ENCODE results near the gene KLF17.
"Not testable (repeated sequence)": the region's sequence is repeated elsewhere in the genome, so short reads cannot be mapped to it uniquely, and the experiment has no call there.

The KLF17 gene

DNA sequence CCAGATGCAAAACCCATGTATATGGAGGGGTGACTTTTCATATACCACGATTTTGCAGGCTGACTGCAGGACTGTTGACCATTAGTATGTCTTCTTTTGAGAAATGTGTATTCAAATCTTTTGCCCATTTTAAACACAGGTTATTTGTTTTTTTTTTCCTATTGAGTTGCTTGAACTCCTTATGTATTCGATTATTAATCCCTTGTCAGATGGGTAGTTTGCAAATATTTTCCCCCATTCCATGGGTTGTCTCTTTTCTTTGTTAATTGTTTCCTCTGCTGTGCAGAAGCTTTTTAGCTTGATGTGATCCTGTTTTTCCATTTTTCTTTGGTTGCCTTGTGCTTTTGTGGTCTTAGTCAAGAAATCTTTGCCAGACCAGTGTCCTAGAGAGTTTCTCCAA, 24.6 kb upstream of the KLF17 start:
- no peak overlapping the region for H3K27ac Mint-ChIP-seq
- DNase-seq (ENCODE audit: low spot score in 2 of 2) (no peak), ATAC-seq (no peak)
- no peaks in the 10 kb centered on the region for H3K4me1 Mint-ChIP-seq
- H3K36me3 Mint-ChIP-seq, result no peaks in the 10 kb centered on the region
- H3K9me3 Mint-ChIP-seq, result no peaks in the 10 kb centered on the region
- no peak overlapping the region for H3K4me3 Mint-ChIP-seq

DNA sequence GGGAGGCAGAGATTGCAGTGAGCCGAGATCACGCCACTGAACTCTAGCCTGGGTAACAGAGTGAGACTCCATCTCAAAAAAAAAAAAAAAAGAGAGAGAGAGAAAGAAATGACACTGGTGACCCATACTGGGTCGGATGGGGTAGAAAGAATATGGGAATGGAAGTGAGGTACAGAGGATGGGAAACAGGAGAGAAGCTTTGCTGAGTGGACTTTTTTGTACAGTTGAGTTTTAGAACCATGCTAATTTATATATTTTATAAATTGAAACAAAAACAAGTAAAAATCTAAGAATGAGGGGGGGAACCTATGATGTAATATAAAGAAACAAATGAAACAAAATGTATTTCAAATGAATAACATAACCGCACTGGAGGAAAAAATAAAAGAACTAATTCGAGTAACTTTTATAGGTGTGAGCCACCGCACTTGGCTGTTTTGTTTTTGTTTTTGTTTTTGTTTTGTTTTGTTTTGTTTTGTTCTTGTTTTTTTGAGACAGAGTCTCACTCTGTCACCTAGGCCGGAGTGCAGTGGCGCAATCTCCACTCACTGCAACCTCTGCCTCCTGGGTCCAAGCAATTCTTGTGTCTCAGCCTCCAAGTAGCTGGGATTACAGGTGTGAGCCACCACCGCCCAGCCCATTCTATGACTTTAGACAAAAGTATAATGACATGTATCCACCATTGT, 18.3 kb upstream of the KLF17 start:
- Mint-ChIP-seq H3K9me3 (no peaks in the 10 kb centered on the region), H3K4me3 (no peak overlapping the region), H3K27ac (no peak overlapping the region), H3K4me1 (no peaks in the 10 kb centered on the region), H3K36me3 (no peaks in the 10 kb centered on the region)
- DNase-seq (ENCODE audit: low spot score in 2 of 2) (no peak), ATAC-seq (no peak)

DNA sequence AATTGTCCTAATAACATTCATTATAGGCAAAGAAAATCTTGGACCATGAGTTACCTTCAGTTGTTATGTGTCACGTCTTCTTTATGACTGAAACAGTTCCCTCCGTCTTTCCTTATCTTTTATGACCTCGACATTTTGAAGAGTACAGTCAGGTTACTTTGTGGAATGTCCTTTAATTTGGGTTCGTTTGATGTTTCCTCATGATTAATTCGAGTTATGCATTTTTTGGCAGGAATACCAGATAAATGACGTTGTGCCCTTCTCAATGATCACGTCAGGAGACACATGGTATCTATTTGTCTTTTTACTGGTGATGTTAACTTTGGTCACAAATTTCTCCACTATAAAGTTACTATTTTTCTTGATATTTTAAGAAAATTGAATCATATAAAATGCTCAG, 17.3 kb upstream of the KLF17 start:
- no peak overlapping the region for H3K4me3 Mint-ChIP-seq
- no peak overlapping the region for H3K27ac Mint-ChIP-seq
- DNase-seq (ENCODE audit: low spot score in 2 of 2), result no peak
- ATAC-seq, result no peak
- no peaks in the 10 kb centered on the region for H3K9me3 Mint-ChIP-seq
- H3K4me1 Mint-ChIP-seq, result no peaks in the 10 kb centered on the region
- no peaks in the 10 kb centered on the region for H3K36me3 Mint-ChIP-seq

DNA sequence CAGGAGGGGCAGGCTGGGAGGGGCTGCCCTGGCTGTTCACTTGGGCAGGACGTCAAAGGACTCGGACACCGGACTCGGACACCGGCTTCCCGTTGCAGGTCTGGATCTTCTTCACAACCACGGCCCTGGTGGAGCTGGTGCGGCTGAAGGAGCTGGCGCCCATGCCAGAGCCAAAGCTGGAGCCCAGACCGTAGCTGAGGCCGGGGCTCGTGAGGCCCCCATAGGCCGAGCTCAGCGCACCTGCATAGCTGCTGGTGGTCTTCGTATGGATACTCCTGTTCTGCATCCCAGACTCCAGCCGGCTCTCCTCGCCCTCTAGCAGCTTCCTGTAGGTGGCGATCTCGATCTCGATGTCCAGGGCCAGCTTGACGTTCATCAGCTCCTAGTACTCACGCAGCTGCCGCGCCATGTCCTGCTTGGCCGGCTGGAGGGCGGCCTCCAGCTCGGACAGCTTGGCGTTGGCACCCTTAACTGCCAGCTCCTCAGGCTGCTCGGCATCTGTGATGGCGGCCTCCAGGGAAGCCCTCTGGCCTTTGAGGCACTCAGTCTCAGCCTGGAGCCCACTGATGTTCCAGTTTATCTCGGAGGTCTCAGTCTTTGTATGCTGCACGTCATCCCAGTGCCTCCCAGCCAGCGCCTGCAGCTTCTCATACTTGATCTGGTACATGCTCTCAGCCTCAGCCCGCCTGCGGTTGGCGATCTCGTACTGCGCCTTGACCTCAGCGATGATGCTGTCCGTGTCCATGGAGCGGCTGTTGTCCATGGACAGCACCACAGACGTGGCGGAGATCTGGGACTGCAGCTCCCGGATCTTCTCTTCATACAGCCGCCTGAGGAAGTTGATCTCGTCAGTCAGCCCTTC, 15.1 kb upstream of the KLF17 start:
- Mint-ChIP-seq H3K4me1 (no peaks in the 10 kb centered on the region), H3K9me3 (no peaks in the 10 kb centered on the region), H3K36me3 (no peaks in the 10 kb centered on the region), H3K4me3 (no peak overlapping the region), H3K27ac (no peak overlapping the region)
- DNase-seq (ENCODE audit: low spot score in 2 of 2), result no peak
- no peak for ATAC-seq

DNA sequence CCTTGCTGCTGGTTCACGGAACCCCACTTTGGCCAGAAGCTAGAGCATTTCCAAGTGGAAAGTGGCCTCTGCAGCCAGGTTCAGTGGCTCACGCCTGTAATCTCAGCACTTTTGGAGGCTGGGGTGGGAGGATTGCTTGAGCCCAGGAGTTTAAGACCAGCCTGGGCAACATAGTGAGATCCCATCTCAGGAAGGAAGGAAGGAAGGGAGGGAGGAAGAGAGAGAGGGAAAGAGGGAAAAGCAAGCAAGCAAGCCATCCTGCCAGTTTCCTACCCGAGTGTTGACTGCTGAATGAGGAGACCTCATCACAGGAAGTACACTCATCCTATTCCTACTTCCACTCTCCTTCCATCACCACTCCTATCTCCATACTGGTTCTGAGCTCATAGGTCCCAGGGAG, 12.8 kb upstream of the KLF17 start:
- no peak for ATAC-seq
- no peak overlapping the region for H3K27ac Mint-ChIP-seq
- DNase-seq (ENCODE audit: low spot score in 2 of 2), result no peak

DNA sequence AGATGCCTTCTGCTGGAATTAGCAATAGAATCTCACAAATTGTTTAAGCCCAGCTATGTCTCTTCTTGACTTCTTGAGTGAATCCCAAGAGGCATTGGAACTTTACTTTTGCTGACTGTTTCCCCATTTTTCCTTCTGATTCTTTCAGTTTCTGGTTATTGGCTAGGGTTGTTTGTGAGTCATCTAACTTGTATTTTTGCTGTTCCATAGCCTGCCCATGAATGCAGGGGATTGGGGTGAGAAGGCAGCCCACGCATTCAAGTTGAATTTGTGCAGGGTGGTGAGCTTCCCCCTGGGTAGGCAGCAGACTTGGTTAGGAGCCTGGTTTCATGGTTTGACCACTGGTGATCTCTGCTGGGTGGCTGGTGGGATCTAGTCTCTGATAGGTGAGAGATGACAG, 10.4 kb upstream of the KLF17 start:
- H3K27ac Mint-ChIP-seq, result no peak overlapping the region
- no peak overlapping the region for H3K4me3 Mint-ChIP-seq
- no peaks in the 10 kb centered on the region for H3K36me3 Mint-ChIP-seq
- H3K9me3 Mint-ChIP-seq, result no peaks in the 10 kb centered on the region
- DNase-seq (ENCODE audit: low spot score in 2 of 2), result no peak
- ATAC-seq, result no peak
- H3K4me1 Mint-ChIP-seq, result no peaks in the 10 kb centered on the region

More for the DNA sequence above, 12.8 kb upstream of the KLF17 start:
- Mint-ChIP-seq H3K4me3 (no peak overlapping the region), H3K4me1 (no peaks in the 10 kb centered on the region), H3K36me3 (no peaks in the 10 kb centered on the region), H3K9me3 (no peaks in the 10 kb centered on the region)

DNA sequence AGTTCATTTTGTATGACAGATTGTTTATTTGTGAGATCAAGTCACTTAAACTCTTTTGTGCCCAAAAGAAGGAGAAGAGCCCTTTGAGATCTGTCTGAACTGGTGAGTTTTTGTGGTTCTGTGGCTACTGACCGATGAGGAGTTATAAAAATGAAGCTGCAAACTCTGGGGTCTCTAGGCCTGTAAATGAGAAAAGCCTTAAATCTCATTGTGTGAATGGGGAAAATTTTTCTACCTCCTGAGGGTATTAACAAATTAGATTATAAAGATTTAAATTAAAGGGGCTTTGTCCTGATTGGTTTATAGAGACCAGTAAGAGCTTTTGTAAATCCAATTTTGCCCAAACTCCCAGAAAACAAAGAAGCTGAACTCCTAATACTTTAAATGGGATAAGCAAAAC, 9.7 kb upstream of the KLF17 start:
- no peak for DNase-seq (ENCODE audit: low spot score in 2 of 2)
- no peaks in the 10 kb centered on the region for H3K36me3 Mint-ChIP-seq
- H3K9me3 Mint-ChIP-seq, result no peaks in the 10 kb centered on the region
- H3K4me3 Mint-ChIP-seq, result no peak overlapping the region
- H3K27ac Mint-ChIP-seq, result no peak overlapping the region
- no peaks in the 10 kb centered on the region for H3K4me1 Mint-ChIP-seq
- no peak for ATAC-seq

DNA sequence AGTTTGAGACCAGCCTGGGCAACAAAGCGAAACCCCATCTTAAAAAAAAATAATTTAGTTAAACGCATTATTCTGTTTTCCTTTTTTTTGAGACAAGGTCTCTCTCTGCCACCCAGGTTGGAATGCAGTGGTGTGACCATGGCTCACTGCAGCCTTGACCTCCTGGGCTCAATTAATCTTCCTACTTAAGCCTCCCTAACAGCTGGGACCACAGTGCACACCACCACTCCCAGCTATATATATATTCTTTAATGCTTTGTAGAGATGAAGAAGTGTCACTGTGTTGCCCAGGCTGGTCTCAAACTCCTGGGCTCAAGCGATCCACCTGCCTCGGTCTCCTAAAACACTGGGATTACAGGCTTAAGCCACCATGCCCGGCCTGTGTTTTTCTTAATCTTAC, 7.7 kb upstream of the KLF17 start:
- Mint-ChIP-seq H3K27ac (no peak overlapping the region), H3K36me3 (no peaks in the 10 kb centered on the region), H3K9me3 (no peaks in the 10 kb centered on the region), H3K4me3 (no peak overlapping the region), H3K4me1 (no peaks in the 10 kb centered on the region)
- no peak for DNase-seq (ENCODE audit: low spot score in 2 of 2)
- no peak for ATAC-seq

DNA sequence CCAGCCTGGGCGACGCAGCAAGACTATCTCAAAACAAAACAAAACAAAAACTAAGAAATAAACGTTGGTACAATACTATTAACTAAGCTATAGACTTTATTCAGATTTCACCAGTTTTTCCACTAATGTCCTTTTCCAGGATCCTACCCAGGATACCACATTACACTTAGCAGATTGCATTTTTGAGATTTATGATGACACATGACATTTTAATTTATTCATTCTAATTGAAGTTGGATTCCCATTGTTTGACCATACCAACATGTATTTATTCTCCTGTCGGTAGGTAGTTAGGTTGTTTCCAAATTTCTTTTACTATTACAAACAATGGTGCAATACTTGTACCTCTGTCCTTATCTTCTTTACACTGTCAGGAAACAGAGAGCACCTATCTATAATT, 6.8 kb upstream of the KLF17 start:
- Mint-ChIP-seq H3K27ac (no peak overlapping the region), H3K9me3 (no peaks in the 10 kb centered on the region), H3K4me3 (no peak overlapping the region), H3K4me1 (no peaks in the 10 kb centered on the region), H3K36me3 (no peaks in the 10 kb centered on the region)
- DNase-seq (ENCODE audit: low spot score in 2 of 2) (no peak), ATAC-seq (no peak)

DNA sequence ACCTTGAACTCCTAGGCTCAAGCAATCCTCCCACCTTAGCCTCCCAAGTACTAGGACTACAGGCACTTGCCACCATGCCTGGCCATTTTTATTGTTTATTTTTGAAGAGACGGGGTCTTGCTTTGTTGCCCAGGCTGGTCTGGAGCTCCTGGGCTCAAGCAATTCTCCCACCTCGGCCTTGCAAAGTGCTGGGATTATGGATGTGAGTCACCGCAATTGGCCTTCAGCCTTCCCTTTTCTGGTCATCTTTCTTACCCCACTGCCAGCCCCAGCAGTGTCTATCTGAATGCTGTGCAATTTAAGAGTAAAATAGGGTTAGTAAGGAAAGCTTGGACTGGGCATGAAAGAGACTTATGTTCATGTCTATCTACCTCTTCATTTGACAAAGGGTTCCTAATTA, 6.1 kb upstream of the KLF17 start:
- no peak for DNase-seq (ENCODE audit: low spot score in 2 of 2)
- Mint-ChIP-seq H3K36me3 (no peaks in the 10 kb centered on the region), H3K4me3 (no peak overlapping the region), H3K9me3 (no peaks in the 10 kb centered on the region), H3K4me1 (no peaks in the 10 kb centered on the region), H3K27ac (no peak overlapping the region)
- no peak for ATAC-seq

DNA sequence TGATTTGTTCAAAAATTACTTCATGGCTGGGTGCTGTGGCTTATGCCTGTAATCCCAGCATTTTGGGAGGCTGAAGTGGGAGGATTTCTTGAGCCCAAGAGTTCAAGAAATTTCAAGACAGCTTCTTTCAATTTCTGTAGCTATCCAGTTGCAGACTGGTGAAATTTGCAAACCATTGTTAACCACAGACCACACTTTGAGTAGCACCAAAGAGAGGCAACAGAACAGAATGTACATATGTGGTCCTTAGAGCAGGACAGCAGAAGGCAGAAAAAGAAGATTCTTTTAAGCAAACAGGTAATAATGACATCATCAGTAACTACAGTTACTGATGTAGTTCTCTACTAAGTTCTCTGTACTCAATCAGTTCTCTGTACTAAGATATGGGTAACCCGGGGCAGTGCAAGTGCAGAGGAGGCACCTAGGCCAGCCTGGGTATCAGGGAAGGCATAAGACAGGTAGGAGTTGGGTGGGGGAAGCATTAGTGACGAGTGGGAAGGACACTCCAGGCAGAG, 5.5 kb upstream of the KLF17 start:
- Mint-ChIP-seq H3K4me1 (no peaks in the 10 kb centered on the region), H3K27ac (no peak overlapping the region), H3K4me3 (no peak overlapping the region), H3K9me3 (no peaks in the 10 kb centered on the region), H3K36me3 (no peaks in the 10 kb centered on the region)
- no peak for DNase-seq (ENCODE audit: low spot score in 2 of 2)
- no peak for ATAC-seq

DNA sequence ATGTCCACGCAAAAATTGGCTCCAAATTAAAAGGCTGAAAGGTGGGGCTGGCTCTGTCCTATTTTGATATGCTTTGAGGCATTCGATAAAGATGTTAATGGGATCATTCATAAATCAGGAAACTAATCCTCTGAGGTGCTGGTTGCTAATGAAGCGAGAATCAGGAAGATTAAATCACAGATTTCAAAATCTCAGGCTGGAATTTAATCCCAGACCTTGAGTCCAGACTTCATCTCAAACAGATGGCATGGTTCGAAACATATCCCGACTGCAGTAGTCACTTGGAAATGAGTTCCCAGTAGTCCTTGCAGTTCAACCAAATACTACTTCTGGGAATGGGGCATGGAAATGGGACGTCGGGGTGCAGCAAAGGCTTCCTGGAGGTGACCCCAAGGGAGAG, 4.5 kb upstream of the KLF17 start:
- H3K4me1 Mint-ChIP-seq, result no peaks in the 10 kb centered on the region
- no peak overlapping the region for H3K4me3 Mint-ChIP-seq
- no peak for ATAC-seq

DNA sequence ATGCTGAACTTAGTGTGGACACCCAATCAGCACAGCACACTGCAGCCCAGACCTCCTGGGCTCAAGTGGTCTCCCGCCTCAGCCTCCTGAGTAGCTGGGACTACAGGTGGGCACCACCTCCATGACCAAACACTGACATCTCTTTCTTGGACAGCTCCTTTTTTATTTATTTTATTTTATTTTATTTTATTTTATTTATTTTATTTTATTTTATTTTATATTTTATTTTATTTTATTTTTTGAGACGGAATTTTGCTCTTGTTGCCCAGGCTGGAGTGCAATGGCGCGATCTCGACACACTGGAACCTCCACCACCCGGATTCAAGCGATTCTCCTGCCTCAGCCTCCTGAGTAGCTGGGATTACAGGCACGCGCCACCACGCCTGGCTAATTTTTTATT, 1.3 kb upstream of the KLF17 start:
- H3K4me3 Mint-ChIP-seq; ATAC-seq; H3K27ac Mint-ChIP-seq; H3K9me3 Mint-ChIP-seq; H3K36me3 Mint-ChIP-seq; DNase-seq (ENCODE audit: low spot score in 2 of 2); H3K4me1 Mint-ChIP-seq: not testable (repeated sequence)

More for the DNA sequence above, 4.5 kb upstream of the KLF17 start:
- H3K9me3 Mint-ChIP-seq, result no peaks in the 10 kb centered on the region
- H3K36me3 Mint-ChIP-seq, result no peaks in the 10 kb centered on the region
- no peak for DNase-seq (ENCODE audit: low spot score in 2 of 2)
- H3K27ac Mint-ChIP-seq, result no peak overlapping the region

DNA sequence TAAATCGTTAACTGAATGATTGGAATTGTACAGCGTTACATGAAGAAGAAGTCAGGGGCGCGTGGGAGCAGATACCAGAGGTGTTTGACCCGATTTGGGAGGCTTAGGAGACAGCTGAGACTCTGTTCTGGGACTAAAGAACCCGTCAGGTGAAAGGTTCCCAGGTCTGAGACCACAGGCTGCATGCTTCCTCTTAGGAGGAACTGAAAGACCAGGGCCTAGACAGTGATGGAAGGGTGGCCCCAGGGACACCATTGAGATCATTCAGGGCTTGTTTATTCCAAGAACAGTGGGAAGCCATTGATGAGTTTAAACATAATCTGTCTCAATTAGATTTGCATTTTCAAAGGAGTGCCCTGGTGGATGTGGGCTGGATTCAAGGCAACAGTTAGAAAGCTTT, 904 bp downstream of the KLF17 start:
- DNase-seq (ENCODE audit: low spot score in 2 of 2) (no peak), ATAC-seq (no peak)
- Mint-ChIP-seq H3K36me3 (no peaks in the 10 kb centered on the region), H3K9me3 (no peaks in the 10 kb centered on the region), H3K27ac (no peak overlapping the region), H3K4me1 (no peaks in the 10 kb centered on the region), H3K4me3 (no peak overlapping the region)

DNA sequence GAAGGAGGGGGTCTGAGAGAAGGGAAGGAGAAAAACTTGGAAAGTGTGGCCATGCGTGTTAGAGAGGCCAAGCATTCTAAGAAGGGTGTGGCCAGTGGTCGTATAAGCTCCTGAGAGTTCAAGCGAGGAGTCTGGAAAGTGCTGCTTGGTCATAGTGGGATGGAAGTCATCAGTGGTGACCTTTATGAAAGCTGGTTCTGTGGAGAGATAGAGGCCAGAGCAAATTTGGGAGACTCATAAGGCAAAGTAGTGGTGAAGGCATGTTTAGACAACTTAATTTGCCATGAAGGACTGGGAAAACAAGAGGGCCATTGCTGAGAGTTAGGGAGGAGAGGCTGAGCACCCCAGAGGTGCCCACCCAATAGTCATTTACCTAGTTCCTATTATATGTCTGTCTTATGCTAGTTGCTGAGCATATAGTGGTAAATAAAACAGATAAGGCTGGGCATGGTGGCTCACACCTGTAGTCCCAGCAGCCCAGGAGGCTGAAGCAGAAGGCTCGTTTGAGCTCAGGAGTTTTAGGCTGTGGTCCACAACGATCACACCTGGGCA, 1.9 kb downstream of the KLF17 start:
- no peak for DNase-seq (ENCODE audit: low spot score in 2 of 2)
- ATAC-seq, result no peak
- Mint-ChIP-seq H3K27ac (no peak overlapping the region), H3K36me3 (no peaks in the 10 kb centered on the region), H3K4me1 (no peaks in the 10 kb centered on the region), H3K9me3 (no peaks in the 10 kb centered on the region), H3K4me3 (no peak overlapping the region)
